Ascending aorta (tissue), 2 donors: ENCODE data around the gene SEH1L. TPM values are rescaled to one million over a fixed set of nuclear protein-coding genes. Genes with fewer than 3 reads are reported as not detected.

Experiments used
- DNase-seq, 2 donors: peaks; one replicate each; pipeline ENCODE4 v3.0.0-alpha.2; 2019; ENCODE audit warnings: low spot score in 2 of 2
- H3K27ac ChIP-seq, 2 donors: fragments of 200-600 bp; sonication (generic); one replicate each; pipeline ENCODE4 v1.5.1; 2016 to 2017; ENCODE audit warnings: mild to moderate bottlenecking in 1 of 2
- H3K27me3 ChIP-seq: fragments of 200-600 bp; sonication (generic); one replicate; pipeline ENCODE4 v1.5.1; 2017
- H3K36me3 ChIP-seq, 2 donors: fragments of 200-600 bp; sonication (generic); one replicate each; pipeline ENCODE4 v1.5.1; 2016
- H3K4me1 ChIP-seq, 2 donors: fragments of 200-600 bp; sonication (generic); one replicate each; pipeline ENCODE4 v1.5.1; 2016 to 2017; ENCODE audit warnings: mild to moderate bottlenecking in 1 of 2
- H3K4me3 ChIP-seq, 2 donors: fragments of 200-600 bp; sonication (generic); one replicate each; pipeline ENCODE4 v1.5.1; 2016 to 2017; ENCODE audit warnings: mild to moderate bottlenecking in 1 of 2
- H3K9me3 ChIP-seq, 2 donors: fragments of 200-600 bp; sonication (generic); one replicate each; pipeline ENCODE4 v1.5.1; 2016
- CTCF ChIP-seq, 3 experiments: fragments of 200-600 bp in 2 of 3; fragments of 450-650 bp in 1 of 3; sonication (generic) in 2 of 3; IDR thresholded peaks; one replicate each; pipeline ENCODE4 v1.5.1; 2016 to 2019; ENCODE audit warnings: antibody characterized with exemption in 3 of 3, mild to moderate bottlenecking in 1 of 3, moderate library complexity in 1 of 3
- intact Hi-C: fragments of 100-400 bp; cut with DNase I; formaldehyde crosslinking; loops from one replicate; pipeline ENCODE4 v1.15.1; 2023
- total RNA-seq: library from RNA; depleted of rRNA; stranded (reverse); fragments of >200 nt; gene quantifications from one replicate; pipeline ENCODE4 v1.1.0, GENCODE V29; 2016

Gene SEH1L
- total RNA-seq, 1 donor from 2014 or later: 16.3 TPM

- H3K36me3 ChIP-seq: no peaks in the 10 kb centered on the region
- DNase-seq: no peak
- no peak for TF ChIP-seq CTCF (IDR thresholded peaks at IDR 0.05)
- intact Hi-C loops: loop anchor here (5.0 kb wide), 1 partner anchor 39 kb away; no protein-coding TSS in a partner anchor
- no peak overlapping the region for H3K4me3 ChIP-seq
- H3K27me3 ChIP-seq: no peaks in the 10 kb centered on the region
- H3K9me3 ChIP-seq: no peaks in the 10 kb centered on the region
- H3K27ac ChIP-seq: no peak overlapping the region
- no peaks in the 10 kb centered on the region for H3K4me1 ChIP-seq
These were observed 16.9 kb upstream of the SEH1L start for GRCh38 chr18:12930908-12931307.

- Histone ChIP-seq H3K4me3 (no peak overlapping the region), H3K9me3 (no peaks in the 10 kb centered on the region), H3K36me3 (no peaks in the 10 kb centered on the region), H3K27ac (no peak overlapping the region), H3K4me1 (no peaks in the 10 kb centered on the region), H3K27me3 (no peaks in the 10 kb centered on the region)
- no peak for TF ChIP-seq CTCF (IDR thresholded peaks at IDR 0.05)
- intact Hi-C loops: loop anchor here (5.0 kb wide), 1 partner anchor 41 kb away; no protein-coding TSS in a partner anchor
- no peak for DNase-seq
These were observed 14.5 kb upstream of the SEH1L start for GRCh38 chr18:12933327-12933726.

- no peak overlapping the region for H3K4me3 ChIP-seq
- no peak overlapping the region for H3K27ac ChIP-seq
- no peaks in the 10 kb centered on the region for H3K36me3 ChIP-seq
- H3K9me3 ChIP-seq: no peaks in the 10 kb centered on the region
- peak; percentile 88 to 93 (median 90) for TF ChIP-seq CTCF (IDR thresholded peaks at IDR 0.05)
- DNase-seq: peak in 1 of 2 donors; percentile 90
- intact Hi-C loops: loop anchor here (1.0 to 5.0 kb wide), 3 partner anchors 42 to 207 kb away; no protein-coding TSS in a partner anchor
- no peaks in the 10 kb centered on the region for H3K27me3 ChIP-seq
- H3K4me1 ChIP-seq: no peaks in the 10 kb centered on the region
These were observed 13.2 kb upstream of the SEH1L start for GRCh38 chr18:12934454-12935071.

GRCh38 chr18:12939162-12939561 is 8.6 kb upstream of the SEH1L start:
- Histone ChIP-seq H3K36me3 (no peaks in the 10 kb centered on the region), H3K4me3 (no peak overlapping the region), H3K4me1 (no peaks in the 10 kb centered on the region), H3K27me3 (no peaks in the 10 kb centered on the region), H3K27ac (no peak overlapping the region), H3K9me3 (no peaks in the 10 kb centered on the region)
- intact Hi-C loops: no loop called here
- DNase-seq: no peak
- no peak for TF ChIP-seq CTCF (IDR thresholded peaks at IDR 0.05)

- Histone ChIP-seq H3K27me3 (no peaks in the 10 kb centered on the region), H3K9me3 (no peaks in the 10 kb centered on the region), H3K36me3 (no peaks in the 10 kb centered on the region), H3K4me1 (peaks cover 0 to 18% of the 10 kb centered on the region in 2 donors), H3K4me3 (no peak overlapping the region), H3K27ac (no peak overlapping the region)
- intact Hi-C loops: no loop called here
- no peak for DNase-seq
- TF ChIP-seq CTCF (IDR thresholded peaks at IDR 0.05): no peak
These were observed 4.6 kb upstream of the SEH1L start for GRCh38 chr18:12943215-12943614.
